Activated T-helper 17 cell treated with anti-CD3 and anti-CD28 coated beads, Interleukin-2, amount 50 U/mL, for 72 hours (primary cell): ENCODE data around the gene CRIP1. TPM values are rescaled to one million over a fixed set of nuclear protein-coding genes. Genes with fewer than 3 reads are reported as not detected.

ENCODE experiments used
- ATAC-seq: fragments of 150-1000 bp; cut with Tn5 transposase; replicated peaks from 2 replicates; pipeline ENCODE4 v1.10.0; 2021; ENCODE audit warnings: mild to moderate bottlenecking, moderate library complexity
- H3K27ac Mint-ChIP-seq: one replicate; pipeline ENCODE4 v1.8.0; 2022; ENCODE audit warnings: mixed read lengths
- H3K27me3 Mint-ChIP-seq: one replicate; pipeline ENCODE4 v1.8.0; 2022; ENCODE audit warnings: mixed read lengths
- H3K36me3 Mint-ChIP-seq: one replicate; pipeline ENCODE4 v1.8.0; 2022; ENCODE audit warnings: low read depth, mild to moderate bottlenecking, mixed read lengths
- H3K4me1 Mint-ChIP-seq: one replicate; pipeline ENCODE4 v1.8.0; 2022; ENCODE audit warnings: mixed read lengths
- H3K4me3 Mint-ChIP-seq: one replicate; pipeline ENCODE4 v1.8.0; 2022; ENCODE audit warnings: mild to moderate bottlenecking, mixed read lengths
- H3K9me3 Mint-ChIP-seq: one replicate; pipeline ENCODE4 v1.8.0; 2022; ENCODE audit warnings: mixed read lengths
- total RNA-seq, 2 donors: library from RNA; stranded (reverse); gene quantifications; one replicate each; pipeline ENCODE4 v1.2.3, GENCODE V29; 2022

The CRIP1 gene
- total RNA-seq, 2 donors from 2014 or later, result 271 to 358 TPM

- no peak overlapping the region for H3K4me3 Mint-ChIP-seq
- peak; percentile 6 for ATAC-seq
- no peaks in the 10 kb centered on the region for H3K27me3 Mint-ChIP-seq
- no peaks in the 10 kb centered on the region for H3K4me1 Mint-ChIP-seq
- no peaks in the 10 kb centered on the region for H3K9me3 Mint-ChIP-seq
- peaks cover 18% of the 10 kb centered on the region for H3K36me3 Mint-ChIP-seq
- H3K27ac Mint-ChIP-seq, result no peak overlapping the region
These were observed 38.7 kb upstream of the CRIP1 start for GRCh38 chr14:105447651-105448640.

DNA sequence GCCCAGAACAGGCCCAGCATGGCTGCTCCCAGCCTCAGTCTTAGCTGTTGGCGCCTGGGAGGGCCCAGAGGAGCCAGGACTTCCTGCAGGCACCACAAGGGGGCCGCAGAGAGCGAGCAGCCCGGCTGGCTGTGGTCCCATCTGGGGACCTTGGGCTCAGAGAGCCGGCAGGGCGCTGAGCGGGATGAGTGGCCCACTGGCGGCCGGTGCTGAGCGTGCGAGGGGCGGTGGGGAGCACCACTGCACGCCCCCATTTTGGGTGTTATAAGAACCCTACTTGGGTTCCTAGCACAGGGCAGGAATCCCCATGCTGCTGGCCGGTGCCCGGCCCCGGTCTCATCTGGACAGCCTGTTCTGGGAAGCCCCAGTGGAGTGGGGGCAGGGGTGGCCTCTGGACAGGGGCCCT is 38.0 kb upstream of the CRIP1 start:
- Mint-ChIP-seq H3K4me1 (no peaks in the 10 kb centered on the region), H3K27me3 (no peaks in the 10 kb centered on the region), H3K27ac (no peak overlapping the region), H3K9me3 (no peaks in the 10 kb centered on the region), H3K4me3 (no peak overlapping the region), H3K36me3 (peaks cover 22% of the 10 kb centered on the region)
- peak; percentile 89 for ATAC-seq

DNA sequence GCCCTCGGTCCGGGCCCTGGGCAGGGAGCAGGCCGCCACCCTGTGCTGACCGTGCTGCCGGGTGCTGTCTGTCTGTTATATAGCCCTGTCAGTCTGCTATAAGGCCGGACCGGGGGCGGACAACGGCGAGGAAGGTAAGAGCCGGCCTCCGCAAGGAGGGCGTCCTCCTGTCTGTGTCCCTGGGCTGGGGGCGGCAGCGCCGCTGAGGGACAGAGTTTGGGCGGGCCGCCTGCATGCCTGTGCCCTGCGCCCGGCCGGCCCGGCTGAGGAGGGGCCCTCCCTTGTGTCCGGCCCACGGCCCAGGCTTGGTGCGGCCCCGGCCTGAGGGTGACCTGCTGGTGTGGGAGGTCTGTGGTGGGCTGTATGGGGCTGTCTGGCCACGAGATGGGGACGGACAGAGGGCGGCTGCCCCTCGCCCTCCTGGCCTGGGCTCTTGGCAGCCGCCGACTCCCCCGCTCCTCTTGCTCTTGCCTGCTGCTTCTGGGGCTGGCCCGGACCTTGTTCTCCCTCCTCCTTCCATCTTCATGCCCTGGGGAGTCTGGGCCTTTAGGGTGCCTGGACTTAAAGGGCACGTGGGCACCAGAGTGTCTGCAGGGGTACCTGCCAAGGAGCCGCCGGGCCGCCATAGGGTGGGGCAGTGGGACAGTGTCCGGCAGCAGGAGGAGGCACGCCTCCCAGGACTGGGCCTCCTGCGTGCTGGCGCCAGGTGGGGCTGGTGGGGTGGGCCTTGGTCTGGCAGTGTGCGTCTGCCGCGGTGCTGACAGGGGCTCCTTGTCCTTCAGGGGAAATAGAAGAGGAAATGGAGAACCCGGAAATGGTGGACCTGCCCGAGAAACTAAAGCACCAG is 37.2 kb upstream of the CRIP1 start:
- Mint-ChIP-seq H3K27me3 (no peaks in the 10 kb centered on the region), H3K27ac (no peak overlapping the region), H3K4me3 (no peak overlapping the region), H3K9me3 (no peaks in the 10 kb centered on the region), H3K36me3 (peaks cover 29% of the 10 kb centered on the region), H3K4me1 (no peaks in the 10 kb centered on the region)
- ATAC-seq, result no peak

GRCh38 chr14:105450123-105450505 is 36.6 kb upstream of the CRIP1 start:
- Mint-ChIP-seq H3K27ac (no peak overlapping the region), H3K27me3 (no peaks in the 10 kb centered on the region), H3K36me3 (peaks cover 36% of the 10 kb centered on the region), H3K4me1 (no peaks in the 10 kb centered on the region), H3K9me3 (no peaks in the 10 kb centered on the region), H3K4me3 (no peak overlapping the region)
- ATAC-seq, result no peak

DNA sequence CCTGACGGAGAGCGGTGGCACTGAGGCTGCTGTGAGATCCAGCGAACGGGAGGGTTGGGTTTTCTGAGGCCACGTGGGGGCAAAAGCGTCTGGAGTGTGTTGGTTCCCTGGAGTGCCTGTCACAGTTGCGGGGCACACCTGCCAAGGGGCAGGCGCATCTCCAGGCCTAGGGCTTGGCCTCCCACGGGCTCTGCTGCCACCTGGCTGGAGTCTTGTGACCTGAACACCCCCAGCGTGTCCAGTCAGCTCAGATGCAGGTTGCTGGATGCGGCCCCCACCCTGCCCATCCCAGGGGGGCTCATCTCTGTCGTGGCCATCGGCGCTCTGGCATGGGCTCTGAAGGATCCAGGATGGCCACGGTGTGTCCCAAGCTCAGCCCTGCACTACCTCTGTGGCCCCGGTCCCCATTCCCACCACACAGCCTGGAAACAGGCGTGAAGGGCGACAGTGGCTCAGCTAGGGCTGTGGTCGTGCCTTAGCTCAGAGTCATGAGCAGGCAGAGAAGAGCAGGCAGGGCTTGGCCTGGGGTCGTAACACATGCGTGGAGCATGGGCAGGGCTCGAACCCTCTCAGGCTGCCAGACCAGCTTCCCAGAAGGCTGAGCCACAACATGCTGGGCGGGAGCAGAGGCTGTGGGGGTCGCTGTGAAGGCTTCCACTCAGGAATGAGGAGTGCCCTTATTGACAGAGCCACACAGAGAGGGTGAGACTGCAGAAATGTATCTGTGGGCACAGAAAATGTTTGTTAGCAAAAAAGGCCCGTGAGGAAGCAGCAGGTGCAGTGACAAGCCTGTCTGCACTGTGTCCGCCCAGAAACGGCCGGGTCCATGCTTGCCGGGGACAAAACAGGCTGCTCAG is 35.6 kb upstream of the CRIP1 start:
- ATAC-seq, result no peak
- Mint-ChIP-seq H3K27ac (no peak overlapping the region), H3K36me3 (peaks cover 43% of the 10 kb centered on the region), H3K27me3 (no peaks in the 10 kb centered on the region), H3K4me3 (no peak overlapping the region), H3K9me3 (no peaks in the 10 kb centered on the region), H3K4me1 (no peaks in the 10 kb centered on the region)

DNA sequence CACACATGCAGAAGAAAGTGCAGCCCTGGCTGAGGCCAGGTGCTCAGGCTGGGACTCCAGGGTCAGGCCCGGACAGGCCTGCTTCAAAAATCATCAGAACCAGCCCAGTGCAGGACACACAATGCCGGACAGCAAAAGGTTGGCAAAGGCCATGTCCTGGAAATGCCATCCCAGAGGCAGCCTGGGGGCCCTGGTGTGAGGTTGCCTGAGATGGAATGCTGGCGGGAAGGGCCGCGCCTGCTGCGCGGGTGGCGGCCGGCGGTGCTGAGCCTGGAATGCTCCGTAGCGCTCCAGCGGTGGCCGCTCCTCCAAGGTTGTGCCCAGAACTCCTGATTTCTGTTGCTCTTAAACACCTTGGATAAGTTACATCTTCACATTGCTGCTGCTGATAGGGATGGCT is 33.7 kb upstream of the CRIP1 start:
- ATAC-seq, result no peak
- Mint-ChIP-seq H3K4me3 (no peak overlapping the region), H3K36me3 (peaks cover 48% of the 10 kb centered on the region), H3K4me1 (no peaks in the 10 kb centered on the region), H3K27me3 (no peaks in the 10 kb centered on the region), H3K27ac (no peak overlapping the region), H3K9me3 (no peaks in the 10 kb centered on the region)

DNA sequence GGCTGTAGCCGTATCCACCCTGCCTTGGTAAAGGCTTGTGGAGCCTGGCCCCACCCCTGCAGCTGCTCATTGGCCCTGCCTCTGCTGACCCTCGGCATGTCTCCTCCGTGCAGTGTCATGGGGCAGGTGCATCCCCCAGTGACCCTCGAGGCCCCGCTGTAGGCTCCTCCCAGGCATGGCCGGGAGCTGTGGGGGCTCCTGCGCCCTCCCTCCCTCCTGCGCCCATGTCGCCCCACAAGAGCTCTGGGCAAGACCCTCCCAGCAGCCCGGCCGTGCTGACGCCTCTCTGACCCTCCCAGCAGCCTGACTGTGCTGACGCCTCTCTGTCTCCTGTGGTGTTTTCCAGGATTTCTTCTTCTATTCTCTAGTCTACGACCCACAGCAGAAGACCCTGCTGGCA is 32.8 kb upstream of the CRIP1 start:
- no peaks in the 10 kb centered on the region for H3K4me1 Mint-ChIP-seq

DNA sequence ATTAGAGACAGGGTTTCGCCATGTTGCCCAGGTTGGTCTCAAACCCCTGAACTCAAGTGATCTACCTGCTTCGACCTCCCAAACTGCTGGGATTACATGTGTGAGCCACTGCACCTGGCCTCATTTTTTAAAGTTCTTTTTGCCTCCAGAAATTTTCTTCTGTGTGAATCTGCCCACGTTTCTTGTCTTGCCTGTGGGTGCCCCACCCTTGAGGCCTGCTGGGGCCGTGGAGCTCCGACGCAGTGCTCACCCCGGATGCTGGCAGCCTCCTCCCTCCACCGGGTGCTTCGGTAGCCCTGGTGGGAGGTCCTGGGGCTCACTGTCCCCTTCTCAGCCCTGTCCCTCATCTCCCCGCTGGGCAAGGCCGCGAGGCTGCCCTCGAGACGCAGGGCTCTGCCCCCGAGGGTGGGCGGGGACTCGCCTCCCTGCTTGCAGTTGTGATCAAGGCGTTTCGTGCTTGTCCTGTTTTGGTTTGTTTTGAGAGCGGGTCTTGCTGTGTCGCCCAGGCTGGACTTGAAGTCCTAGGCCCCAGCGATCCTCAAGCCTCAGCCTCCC is 31.5 kb upstream of the CRIP1 start:
- Mint-ChIP-seq H3K36me3 (peaks cover 48% of the 10 kb centered on the region), H3K27ac (no peak overlapping the region), H3K4me3 (no peak overlapping the region), H3K4me1 (no peaks in the 10 kb centered on the region), H3K9me3 (no peaks in the 10 kb centered on the region), H3K27me3 (no peaks in the 10 kb centered on the region)
- ATAC-seq, result no peak

More for the DNA sequence above, 32.8 kb upstream of the CRIP1 start:
- ATAC-seq, result no peak
- Mint-ChIP-seq H3K36me3 (peaks cover 48% of the 10 kb centered on the region), H3K27me3 (no peaks in the 10 kb centered on the region), H3K9me3 (no peaks in the 10 kb centered on the region), H3K4me3 (no peak overlapping the region), H3K27ac (no peak overlapping the region)

DNA sequence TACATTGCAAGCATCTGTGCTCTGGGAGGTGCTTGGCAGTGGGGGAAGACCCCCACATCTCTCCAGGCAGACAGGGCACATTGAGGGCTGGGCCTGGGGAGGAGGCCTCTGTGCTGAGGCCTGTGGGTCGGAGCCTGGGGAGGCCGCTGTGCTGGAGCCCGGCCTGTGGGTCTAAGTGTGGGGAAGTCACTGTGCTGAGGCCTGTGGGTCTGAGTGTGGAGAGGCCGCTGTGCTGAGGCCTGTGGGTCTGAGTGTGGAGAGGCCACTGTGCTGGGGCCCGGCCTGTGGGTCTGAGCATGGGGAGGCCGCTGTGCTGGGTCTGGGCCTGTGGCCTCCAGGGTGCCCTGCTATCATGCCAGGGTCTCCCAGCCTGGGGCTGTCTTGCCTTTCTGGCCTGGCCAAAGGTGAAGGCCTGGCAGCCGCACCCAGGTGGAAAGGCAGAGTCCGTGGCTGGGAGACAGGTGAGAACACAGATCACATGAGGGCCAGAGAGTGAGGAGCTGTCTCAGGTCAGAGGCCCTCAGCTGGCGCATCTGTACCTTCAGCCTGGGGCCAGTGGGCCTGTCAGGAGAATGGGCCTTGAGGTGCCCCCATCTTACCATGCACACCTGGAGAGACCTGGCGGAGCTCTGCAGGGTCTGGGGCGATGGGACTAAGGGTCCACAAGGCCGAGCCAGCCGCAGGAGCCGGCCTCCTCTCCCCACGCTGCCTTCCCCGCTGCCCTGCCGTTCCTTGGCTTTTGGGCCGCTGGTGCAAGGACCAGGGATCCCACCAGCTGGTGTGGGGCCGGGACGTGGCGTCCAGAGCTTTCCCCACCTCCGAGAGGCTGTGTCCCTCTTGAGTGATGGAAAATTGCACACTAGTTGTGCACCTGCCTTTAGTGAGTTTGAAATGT is 30.7 kb upstream of the CRIP1 start:
- Mint-ChIP-seq H3K27me3 (no peaks in the 10 kb centered on the region), H3K4me3 (no peak overlapping the region), H3K36me3 (peaks cover 48% of the 10 kb centered on the region), H3K4me1 (no peaks in the 10 kb centered on the region), H3K9me3 (no peaks in the 10 kb centered on the region), H3K27ac (no peak overlapping the region)
- no peak for ATAC-seq

- Mint-ChIP-seq H3K4me1 (no peaks in the 10 kb centered on the region), H3K4me3 (no peak overlapping the region), H3K9me3 (no peaks in the 10 kb centered on the region), H3K27me3 (no peaks in the 10 kb centered on the region), H3K36me3 (peaks cover 48% of the 10 kb centered on the region), H3K27ac (no peak overlapping the region)
- ATAC-seq, result no peak
These were observed 29.7 kb upstream of the CRIP1 start for GRCh38 chr14:105456736-105457617.

DNA sequence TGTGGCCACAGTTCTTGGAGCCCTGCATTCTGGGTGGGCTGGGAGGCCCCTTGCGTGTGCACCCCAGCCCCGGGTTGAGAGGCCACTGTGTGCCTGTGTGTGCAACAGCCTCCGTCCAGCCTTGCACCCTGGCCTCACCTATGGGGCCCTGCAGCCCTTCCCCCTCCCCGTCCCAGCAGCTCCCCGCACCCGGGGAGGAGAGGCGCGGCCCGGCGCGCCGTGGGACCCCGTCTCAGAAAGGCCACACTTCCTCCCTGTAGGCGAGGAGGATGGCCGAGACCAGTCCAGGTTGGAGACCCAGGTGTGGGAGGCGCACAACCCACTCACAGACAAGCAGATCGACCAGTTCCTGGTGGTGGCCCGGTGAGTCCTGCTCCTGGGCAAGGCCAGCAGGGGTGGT is 28.7 kb upstream of the CRIP1 start:
- no peaks in the 10 kb centered on the region for H3K9me3 Mint-ChIP-seq
- H3K27me3 Mint-ChIP-seq, result no peaks in the 10 kb centered on the region
- ATAC-seq, result no peak
- no peak overlapping the region for H3K4me3 Mint-ChIP-seq
- no peaks in the 10 kb centered on the region for H3K4me1 Mint-ChIP-seq
- H3K27ac Mint-ChIP-seq, result no peak overlapping the region
- peaks cover 39% of the 10 kb centered on the region for H3K36me3 Mint-ChIP-seq

- Mint-ChIP-seq H3K27me3 (no peaks in the 10 kb centered on the region), H3K9me3 (no peaks in the 10 kb centered on the region), H3K36me3 (peaks cover 39% of the 10 kb centered on the region), H3K4me3 (no peak overlapping the region), H3K4me1 (no peaks in the 10 kb centered on the region), H3K27ac (no peak overlapping the region)
- no peak for ATAC-seq
These were observed 28.1 kb upstream of the CRIP1 start for GRCh38 chr14:105458571-105458970.
